HG03354 (cell line): ENCODE measurements around the gene PRKCI.
"Not testable (repeated sequence)": the region's sequence is repeated elsewhere in the genome, so short reads cannot be mapped to it uniquely, and the experiment has no call there.

ENCODE experiments used
- ATAC-seq: cut with Tn5 transposase; IDR thresholded peaks from one replicate; pipeline ENCODE4 v1.9.1; 2021; ENCODE audit warnings: mild to moderate bottlenecking; ENCODE audit not compliant: unreplicated experiment, poor library complexity, severe bottlenecking

PRKCI gene

GRCh38 chr3:170330366-170330765 is 108.1 kb downstream of the PRKCI start:
- no peak for ATAC-seq

DNA sequence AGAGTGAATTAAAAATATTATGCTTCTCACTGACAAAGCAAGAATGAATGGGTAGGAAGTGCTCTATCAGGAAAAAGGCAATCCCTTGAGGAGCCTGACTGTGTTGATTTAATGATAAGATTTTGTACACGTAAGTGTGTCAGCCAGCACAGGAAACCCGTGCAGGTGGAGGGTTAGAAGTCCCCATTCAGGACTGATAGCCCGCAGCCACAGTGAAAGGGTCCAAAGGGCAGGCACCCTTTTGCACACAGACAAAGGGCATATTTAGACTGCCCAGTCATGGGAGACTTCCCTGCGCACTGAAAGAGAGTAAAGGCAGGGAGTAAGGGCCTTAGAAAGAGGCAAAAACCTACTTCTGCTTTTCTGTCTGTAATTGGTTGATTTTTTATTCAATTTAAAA is 108.9 kb downstream of the PRKCI start:
- ATAC-seq = peak; percentile 77

DNA sequence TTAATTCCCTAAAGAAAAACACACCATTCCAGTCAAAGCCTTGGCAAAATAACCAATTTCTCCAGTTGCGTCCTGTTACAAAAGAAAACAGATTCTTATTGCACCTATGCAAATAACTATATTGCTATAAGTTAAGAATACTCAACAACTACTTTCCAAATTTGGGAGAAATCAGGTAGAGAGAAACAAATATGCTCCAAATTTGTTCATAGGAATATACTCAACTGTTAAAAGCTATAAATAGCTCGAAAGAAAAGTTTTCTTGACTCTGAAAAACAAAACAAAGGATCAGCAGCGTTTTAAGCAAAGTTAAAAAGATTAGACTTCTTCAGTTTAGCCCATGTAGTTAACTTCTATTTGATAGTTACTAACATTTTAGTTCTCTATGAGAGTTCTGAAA is 115.2 kb downstream of the PRKCI start:
- no peak for ATAC-seq

DNA sequence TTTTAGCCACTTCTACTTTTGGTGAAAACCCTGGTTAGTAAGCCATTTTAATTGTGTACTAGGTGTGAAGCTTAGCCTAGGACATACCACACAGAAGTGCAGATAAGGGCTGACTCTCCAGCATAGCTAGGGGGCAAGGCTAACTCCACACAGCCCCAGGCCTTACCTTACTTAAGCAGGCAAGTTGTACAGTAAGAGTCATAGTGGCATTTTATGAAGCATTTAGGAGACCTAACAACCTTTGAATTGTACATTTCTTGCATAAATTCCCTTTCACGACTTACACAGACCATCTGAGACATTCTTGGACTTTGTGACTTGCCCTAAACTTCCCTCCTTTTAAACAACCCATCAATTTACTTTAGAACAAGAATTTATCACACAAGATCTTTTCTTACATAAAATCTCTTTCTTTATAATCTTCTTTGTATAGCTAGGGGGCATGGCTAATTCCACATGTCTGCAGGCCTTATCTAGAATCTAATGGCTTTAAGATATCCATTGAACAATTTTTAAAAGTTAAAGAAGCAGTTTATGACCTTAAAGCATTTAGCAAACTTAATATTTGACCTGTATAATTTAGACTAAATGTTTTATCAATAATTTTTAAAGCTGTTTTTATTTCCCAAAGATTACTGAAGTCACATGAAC is 116.6 kb downstream of the PRKCI start:
- ATAC-seq = no peak

DNA sequence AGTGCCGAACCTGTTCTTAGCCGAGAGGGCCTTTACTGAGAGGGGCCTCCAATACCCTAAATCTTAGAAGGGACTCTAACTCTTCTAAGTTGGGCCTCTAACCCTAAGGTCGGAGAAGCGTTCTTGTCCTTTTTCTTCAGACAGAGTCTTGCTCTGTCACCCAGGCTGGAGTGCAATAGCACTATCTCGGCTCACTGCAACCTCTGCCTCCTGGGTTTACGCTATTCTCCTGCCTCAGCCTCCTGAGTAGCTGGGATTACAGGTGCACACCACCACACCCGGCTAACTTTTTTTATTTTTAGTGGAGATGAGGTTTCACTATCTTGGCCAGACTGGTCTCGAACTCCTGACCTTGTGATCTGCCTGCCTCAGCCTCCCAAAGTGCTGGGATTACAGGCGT is 120.0 kb downstream of the PRKCI start:
- not testable (repeated sequence) for ATAC-seq

DNA sequence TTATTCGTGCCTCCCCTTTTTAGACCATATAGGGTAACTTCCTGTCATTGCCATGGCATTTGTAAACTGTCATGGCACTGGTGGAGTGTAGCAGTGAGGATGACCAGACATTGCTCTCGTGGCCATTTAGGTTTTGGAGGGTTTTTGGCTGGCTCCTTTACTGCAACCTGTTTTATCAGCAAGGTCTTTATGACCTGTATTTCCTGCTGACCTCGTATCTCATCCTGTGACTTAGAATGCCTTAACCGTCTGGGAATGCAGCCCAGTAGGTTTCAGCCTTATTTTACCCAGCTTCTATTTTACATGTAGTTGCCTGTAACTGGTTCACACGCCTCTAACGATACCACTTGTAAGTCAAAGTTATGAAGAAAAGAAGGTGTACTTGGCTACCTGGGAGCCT is 121.6 kb downstream of the PRKCI start:
- not testable (repeated sequence) for ATAC-seq

DNA sequence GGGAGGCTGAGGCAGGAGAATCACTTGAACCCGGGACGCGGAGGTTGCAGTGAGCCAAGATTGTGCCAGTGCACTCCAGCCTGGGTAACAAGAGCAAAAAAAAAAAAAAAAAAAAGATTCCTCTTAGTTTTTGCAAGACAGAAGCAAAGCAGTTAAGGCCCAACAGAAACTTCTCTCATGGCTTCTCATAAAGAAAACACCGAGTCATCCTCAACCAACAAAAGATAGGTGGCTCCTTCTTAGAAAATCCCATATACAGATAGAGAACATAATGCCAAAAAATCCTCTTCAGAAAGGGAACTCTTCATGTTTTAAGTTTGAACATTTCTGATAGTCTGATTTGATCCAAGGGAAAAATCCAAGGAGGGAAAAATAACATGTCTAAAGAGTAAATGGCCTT is 122.7 kb downstream of the PRKCI start:
- no peak for ATAC-seq

DNA sequence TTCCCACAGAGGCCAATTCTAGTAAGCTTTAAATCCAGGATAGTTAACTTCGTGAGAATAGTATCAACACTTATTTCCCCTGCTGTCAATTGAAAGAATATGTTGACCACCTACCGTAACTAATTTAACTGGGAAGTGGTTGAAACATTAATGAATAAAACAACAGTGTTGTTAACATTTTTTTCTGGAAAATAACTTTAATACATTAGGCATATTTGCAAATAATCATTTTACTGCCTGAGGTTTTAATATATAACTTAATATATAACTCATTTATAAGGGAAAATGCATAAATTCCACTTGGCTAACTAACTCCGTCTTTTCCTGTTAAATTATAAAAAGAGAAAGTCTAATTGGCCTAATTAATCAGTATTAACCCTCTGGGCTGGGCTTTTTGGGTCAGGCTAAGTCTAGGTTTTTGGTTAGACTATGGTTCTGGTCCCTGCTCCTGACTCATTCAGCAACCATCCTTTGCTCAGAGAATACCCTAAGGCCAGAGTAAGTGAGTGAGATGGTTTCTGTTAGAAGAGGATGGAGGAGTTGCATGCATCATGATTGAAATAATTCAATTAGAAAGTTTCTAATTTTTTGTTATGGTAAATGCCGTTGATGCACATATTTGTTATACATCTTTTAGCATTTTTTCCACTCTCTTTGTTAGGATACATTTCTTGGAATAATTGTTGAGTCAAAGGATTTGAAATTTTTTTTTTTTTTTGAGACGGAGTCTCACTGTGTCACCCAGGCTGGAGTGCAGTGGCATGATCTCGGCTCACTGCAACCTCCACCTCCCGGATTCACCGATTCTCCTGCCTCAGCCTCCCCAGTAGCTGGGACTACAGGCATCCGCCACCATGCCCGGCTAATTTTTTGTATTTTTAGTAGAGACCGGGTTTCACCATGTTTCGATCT is 124.5 kb downstream of the PRKCI start:
- ATAC-seq = peak; percentile 58

GRCh38 chr3:170350515-170351413 is 128.5 kb downstream of the PRKCI start:
- ATAC-seq = peak; percentile 54

- ATAC-seq = no peak
Observed at GRCh38 chr3:170352936-170353335, 130.7 kb downstream of the PRKCI start.

DNA sequence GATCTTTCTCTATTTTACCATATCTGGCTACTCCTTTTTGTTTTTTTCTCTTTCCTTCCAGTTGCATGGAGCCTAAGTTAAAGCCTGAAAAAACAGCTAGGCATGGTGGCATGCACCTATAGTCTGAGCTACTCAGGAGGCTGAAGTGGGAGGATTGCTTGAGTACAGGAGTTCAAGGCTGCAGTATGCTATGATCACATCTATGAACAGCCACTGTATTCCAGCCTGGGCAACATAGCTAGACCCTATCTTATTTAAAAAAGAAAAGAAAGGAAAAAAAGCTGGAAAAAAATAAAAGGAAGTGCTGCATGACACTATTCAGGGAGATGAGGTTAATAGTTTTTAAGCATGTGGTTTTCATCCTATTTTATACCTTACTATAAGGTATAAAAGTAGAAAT is 131.3 kb downstream of the PRKCI start:
- no peak for ATAC-seq

DNA sequence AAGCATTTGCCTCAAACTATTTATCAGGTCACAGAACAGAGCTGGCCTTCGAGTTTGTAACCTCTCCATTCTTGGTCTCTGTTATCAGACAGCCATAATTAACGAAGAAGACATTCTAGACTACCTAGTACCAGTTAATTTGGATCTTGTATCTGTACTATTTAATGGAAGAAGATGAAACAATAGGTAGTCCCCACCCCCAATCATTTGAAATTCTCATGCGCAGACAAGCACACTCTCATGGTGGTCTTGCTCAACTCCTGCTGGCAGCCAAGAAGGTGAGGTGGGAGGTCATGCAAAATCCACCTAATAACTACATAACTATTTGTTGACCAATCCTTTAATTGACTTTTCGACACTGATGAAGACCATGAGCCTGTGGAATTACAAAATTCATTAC is 132.5 kb downstream of the PRKCI start:
- no peak for ATAC-seq
